OCI-M2 (cell line): ENCODE results near the gene ATP1B4.

Experiments
- DNase-seq: peaks from one replicate; lab custom pipeline; 2025; ENCODE audit not compliant: unreplicated experiment; lab: John Stamatoyannopoulos, UW

Gene ATP1B4

DNA sequence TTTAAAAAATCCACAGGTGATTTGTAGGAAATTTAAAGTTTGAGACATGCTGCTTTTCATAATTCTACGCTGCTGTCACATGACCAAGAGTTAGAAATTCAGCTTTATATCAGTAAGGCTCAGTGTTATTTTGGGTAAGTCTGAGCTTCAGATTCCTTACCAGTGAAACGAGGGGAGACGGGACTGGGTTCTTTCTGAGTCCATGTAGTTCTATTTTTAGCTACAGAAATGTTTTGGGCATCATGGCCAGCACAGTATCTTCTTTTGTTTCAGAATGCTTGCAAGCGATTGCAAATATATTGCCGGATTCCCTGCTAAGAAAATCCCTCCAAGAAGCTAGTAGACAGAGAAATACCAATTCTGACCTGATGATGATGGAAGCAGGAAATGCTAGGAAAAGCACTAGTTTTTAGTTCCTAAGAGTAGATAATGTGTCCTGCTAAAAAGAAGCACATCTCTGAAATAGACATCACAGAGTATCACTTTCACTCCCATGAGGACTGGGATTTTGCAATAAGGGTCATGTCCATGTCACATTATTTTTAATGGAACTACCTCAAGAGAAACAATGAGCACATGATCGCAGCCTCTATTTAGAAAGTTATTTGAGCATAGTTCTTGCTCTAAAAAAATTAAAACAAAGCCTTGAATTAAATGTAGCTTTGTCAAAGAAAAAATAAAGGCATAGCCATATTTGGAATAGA, 10.9 kb downstream of the ATP1B4 start:
- no peak for DNase-seq

GRCh38 chrX:120377179-120377578, 15.3 kb downstream of the ATP1B4 start:
- no peak for DNase-seq

GRCh38 chrX:120377715-120378114, 15.8 kb downstream of the ATP1B4 start:
- DNase-seq, result no peak

GRCh38 chrX:120378570-120378969, 16.7 kb downstream of the ATP1B4 start:
- no peak for DNase-seq

DNA sequence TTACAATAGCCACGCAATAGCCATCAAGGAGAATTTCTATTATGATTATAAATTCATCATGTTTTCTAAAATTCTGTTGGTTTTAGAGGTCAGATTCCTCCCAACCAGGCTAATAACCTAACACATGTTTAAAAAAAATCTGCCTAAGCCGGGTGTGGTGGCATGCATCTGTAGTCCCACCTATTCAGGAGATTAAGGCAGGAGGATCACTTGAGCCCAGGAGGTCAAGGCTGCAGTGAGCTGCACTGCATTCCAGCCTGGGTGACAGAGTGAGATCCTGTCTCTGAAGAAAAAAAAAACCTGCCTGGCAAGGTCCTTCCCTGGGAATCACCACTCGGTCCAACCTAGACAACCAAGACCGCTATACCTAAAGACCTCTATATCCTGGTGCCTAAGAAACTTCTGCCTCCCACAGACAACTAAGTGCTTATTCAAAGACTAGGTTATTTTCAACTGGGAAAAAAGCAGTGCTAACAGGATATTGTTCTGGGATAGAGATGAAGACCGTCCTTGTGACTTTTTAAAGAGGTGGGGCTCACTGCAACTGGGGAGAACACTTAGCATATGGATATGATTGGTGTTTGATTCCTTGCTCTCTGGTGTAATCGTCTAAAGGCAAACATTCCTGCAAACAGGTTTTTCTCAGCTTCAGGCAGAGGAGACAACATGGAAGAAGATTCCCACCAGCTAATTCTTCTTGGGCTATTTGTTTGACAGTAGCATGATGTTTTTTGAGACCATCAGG, 18.2 kb downstream of the ATP1B4 start:
- DNase-seq, result no peak

DNA sequence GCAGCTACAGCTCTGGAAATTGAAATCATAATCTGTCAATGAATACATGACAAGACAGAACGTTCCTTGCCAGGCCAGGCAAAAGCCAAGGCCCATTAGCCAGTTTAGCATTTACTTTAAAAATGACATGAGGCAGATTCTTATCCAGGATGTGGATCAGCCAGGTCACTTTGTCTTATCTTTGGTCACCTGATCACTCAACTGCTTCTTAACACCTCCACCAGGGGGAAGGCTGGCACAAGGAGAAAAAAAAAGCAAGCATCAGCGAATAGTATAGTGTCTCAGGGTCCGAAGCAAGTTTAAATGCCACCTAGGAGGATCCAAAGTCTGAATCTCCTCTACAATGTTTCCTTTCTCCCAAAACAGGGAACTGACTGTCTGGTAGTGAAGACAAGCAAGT, 18.8 kb downstream of the ATP1B4 start:
- DNase-seq, result no peak

DNA sequence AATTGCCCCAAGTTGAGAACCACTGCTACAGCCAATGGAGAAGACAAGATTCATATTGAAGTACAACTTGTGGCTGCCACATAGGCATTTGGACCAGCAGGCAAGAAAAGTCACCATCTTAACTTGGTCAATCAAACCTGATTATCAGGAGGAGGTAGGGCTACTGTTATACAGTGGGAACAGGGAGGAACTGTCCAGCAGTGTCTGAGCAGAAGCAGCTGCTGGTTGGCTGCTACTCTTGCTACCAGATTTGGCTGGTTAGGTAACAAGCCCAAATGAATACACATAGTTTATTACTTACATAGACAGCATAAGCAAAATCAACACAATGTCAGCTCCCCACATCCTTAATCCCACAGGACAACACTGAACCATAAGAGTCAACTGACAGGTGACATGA, 39.4 kb downstream of the ATP1B4 start:
- DNase-seq, result no peak

- DNase-seq, result no peak
Measured at GRCh38 chrX:120402369-120402768, 40.5 kb downstream of the ATP1B4 start.

- no peak for DNase-seq
Measured at GRCh38 chrX:120406638-120407037, 44.7 kb downstream of the ATP1B4 start.

DNA sequence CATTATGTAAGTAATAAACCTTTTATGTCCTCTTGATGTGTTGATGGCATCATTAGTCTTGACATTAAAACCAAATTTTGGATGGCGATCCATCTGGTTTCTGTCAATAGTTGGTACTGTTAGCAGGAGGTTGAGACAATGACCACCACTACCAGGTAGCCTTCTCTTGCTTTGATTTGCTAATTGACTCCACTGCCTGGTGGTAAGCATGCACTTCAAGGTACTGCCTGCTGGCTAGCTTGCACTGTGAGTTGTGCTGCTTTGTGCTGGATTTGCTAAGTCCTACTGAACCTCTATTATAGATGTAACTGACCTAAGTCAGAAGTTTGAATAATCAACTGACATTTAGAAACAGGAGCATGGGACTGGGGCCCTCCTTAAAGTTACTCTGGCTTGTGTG, 46.3 kb downstream of the ATP1B4 start:
- DNase-seq, result no peak

- DNase-seq, result no peak
Measured at GRCh38 chrX:120419463-120419862, 57.6 kb downstream of the ATP1B4 start.

DNA sequence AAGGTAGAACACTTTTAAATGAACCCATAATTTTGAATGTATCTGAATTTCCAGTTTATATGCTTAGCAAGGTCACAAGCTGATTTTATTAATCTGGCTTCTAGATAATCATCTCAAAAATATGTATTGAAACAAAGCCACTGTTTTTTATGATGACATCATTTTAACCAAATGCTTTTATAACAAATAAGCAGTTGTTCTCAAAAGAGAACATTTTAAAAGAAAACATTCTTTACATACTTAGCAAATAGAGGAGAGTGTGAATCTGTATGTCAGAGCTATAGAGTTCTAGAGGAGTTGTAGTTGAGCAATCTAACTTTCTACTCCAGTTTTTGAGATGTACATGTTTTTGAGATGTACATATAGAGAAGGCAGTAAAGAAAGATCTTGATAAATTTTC, 64.7 kb downstream of the ATP1B4 start:
- no peak for DNase-seq

DNA sequence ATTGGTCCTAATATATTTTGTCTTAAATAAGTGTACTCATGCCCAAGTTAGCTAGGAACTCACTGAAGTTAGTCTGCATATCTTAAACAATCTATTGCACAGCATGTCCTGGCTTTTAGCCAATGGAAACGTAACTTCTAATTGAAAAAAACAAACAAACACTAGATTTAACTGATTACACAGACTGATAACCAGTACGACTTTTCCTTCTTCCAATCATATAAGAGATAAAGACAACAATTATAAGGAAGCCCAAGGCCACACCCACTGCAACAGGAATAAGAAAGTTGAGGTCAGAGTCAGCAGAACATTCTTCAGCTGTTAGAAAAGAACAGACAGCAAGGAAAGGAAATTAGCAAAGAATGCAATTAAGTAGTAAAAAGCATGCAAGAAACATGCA, 66.4 kb downstream of the ATP1B4 start:
- DNase-seq, result no peak

DNA sequence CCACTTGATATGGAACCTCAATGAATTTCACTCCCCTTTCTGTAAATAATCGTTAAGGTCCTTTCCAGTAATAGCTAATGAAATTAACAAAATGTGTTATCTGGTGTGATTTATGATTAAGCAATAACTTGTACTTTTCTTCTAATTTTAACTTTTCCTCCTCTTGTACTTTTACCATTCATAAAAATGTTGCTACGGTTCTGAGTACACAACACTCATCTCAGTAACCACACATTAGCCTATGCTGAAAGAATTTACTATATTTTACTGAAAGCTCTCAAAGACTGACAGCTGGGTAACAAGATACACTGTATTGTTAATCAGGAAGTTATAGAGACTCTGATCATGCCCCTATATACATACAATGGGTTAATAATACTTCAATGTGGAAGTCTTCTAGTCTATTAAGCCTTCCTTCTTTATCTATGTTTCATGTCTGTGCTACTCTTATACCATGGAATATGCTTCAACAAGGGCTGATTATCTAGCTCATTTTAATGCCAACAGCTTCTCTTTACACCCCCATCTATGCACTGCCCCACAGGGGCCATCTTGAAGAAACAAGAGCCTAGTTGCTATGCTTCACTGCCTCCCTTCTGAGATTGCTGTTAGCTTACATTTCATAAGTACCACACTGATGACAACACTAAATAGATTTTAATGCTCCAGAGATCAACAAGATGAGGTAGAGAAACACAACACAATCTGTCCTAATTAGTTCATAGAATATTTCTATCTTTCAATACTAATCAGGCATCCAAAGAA, 68.1 kb downstream of the ATP1B4 start:
- DNase-seq, result no peak
